Fibroblast of lung (primary cell): ENCODE results near the gene PASD1. TPM values are rescaled to one million over a fixed set of nuclear protein-coding genes. Genes with fewer than 3 reads are reported as not detected.
A peak's percentile ranks its signal among the peaks of the same experiment; 100 is the strongest.
"Not testable (repeated sequence)": the region's sequence is repeated elsewhere in the genome, so short reads cannot be mapped to it uniquely, and the experiment has no call there.

ENCODE experiments used
- DNase-seq, 2 donors: peaks; one replicate each; pipeline versions ENCODE4 v3.0.0 to v3.0.0-alpha.2; 2010; ENCODE audit warnings: low read depth in 2 of 2
- H2AFZ ChIP-seq: 2 replicates; pipeline ENCODE4 v1.5.1; 2012; ENCODE audit warnings: low read length, control low read depth, inconsistent platforms
- H3K27ac ChIP-seq: 2 replicates; pipeline ENCODE4 v1.5.1; 2011; ENCODE audit warnings: low read length, control low read depth; ENCODE audit not compliant: insufficient read depth
- H3K27me3 ChIP-seq: 2 replicates; pipeline ENCODE4 v1.5.1; 2011; ENCODE audit warnings: mild to moderate bottlenecking, low read length; ENCODE audit not compliant: control insufficient read depth, insufficient read depth
- H3K36me3 ChIP-seq: 2 replicates; pipeline ENCODE4 v1.5.1; 2011; ENCODE audit warnings: low read length; ENCODE audit not compliant: control insufficient read depth, insufficient read depth
- H3K4me1 ChIP-seq: 2 replicates; pipeline ENCODE4 v1.5.1; 2011; ENCODE audit warnings: low read length; ENCODE audit not compliant: control insufficient read depth, insufficient read depth; ENCODE audit errors: extremely low read depth
- H3K4me2 ChIP-seq: 2 replicates; pipeline ENCODE4 v1.5.1; 2011; ENCODE audit warnings: low read length, control low read depth; ENCODE audit not compliant: insufficient read depth; ENCODE audit errors: extremely low read depth
- H3K4me3 ChIP-seq, 4 experiments: fragments of 200-600 bp in 1 of 4; sonication (generic) in 1 of 4; replicated peaks in 1 of 4; 2 replicates each; pipeline ENCODE4 v1.5.1; 2011 to 2016; ENCODE audit warnings: low read length in 4 of 4, low read depth in 3 of 4, mild to moderate bottlenecking in 3 of 4, control low read depth in 2 of 4, inconsistent platforms in 1 of 4, mixed read lengths in 1 of 4; ENCODE audit not compliant: insufficient read depth in 1 of 4; ENCODE audit errors: control extremely low read depth in 1 of 4
- H3K79me2 ChIP-seq: 2 replicates; pipeline ENCODE4 v1.5.1; 2012; ENCODE audit warnings: mild to moderate bottlenecking, low read length, inconsistent platforms; ENCODE audit not compliant: control insufficient read depth, insufficient read depth
- H3K9ac ChIP-seq: 2 replicates; pipeline ENCODE4 v1.5.1; 2011; ENCODE audit warnings: mild to moderate bottlenecking, low read length, control low read depth; ENCODE audit not compliant: insufficient read depth
- H3K9me3 ChIP-seq: 2 replicates; pipeline ENCODE4 v1.5.1; 2012; ENCODE audit warnings: low read depth, low read length; ENCODE audit not compliant: control insufficient read depth, insufficient read depth
- H4K20me1 ChIP-seq: 2 replicates; pipeline ENCODE4 v1.5.1; 2011; ENCODE audit warnings: low read length; ENCODE audit not compliant: control insufficient read depth, insufficient read depth; ENCODE audit errors: extremely low read depth
- CTCF ChIP-seq, 2 donors: IDR thresholded peaks in 1 of 2; conservative IDR thresholded peaks in 1 of 2; 1 replicate in 1 of 2; 2 replicates in 1 of 2; pipeline ENCODE4 v1.5.1; 2011 to 2012; ENCODE audit warnings: low read length in 2 of 2, control low read depth in 1 of 2, inconsistent platforms in 1 of 2, low read depth in 1 of 2, mild to moderate bottlenecking in 1 of 2
- EZH2 ChIP-seq: IDR thresholded peaks from 2 replicates; pipeline ENCODE4 v1.5.1; 2012; ENCODE audit warnings: low read length, control low read depth, mild to moderate bottlenecking; ENCODE audit errors: missing control alignments
- polyA plus RNA-seq, 2 donors: library from polyadenylated mRNA; depleted of rRNA in 1 of 2; stranded (reverse) in 1 of 2; unstranded in 1 of 2; fragments of >200 nt; gene quantifications; 2 replicates each; pipeline ENCODE4 v1.2.1, GENCODE V29; 2011 to 2012; ENCODE audit warnings: missing spikeins in 1 of 2
- total RNA-seq: library from RNA; depleted of rRNA; stranded (reverse); fragments of >200 nt; gene quantifications from 2 replicates; pipeline ENCODE4 v1.2.1, GENCODE V29; 2014

Gene PASD1
- total and polyA plus RNA-seq, 2 donors (not counting 1 experiment from before 2014, with no cell fraction given), result not detected

DNA sequence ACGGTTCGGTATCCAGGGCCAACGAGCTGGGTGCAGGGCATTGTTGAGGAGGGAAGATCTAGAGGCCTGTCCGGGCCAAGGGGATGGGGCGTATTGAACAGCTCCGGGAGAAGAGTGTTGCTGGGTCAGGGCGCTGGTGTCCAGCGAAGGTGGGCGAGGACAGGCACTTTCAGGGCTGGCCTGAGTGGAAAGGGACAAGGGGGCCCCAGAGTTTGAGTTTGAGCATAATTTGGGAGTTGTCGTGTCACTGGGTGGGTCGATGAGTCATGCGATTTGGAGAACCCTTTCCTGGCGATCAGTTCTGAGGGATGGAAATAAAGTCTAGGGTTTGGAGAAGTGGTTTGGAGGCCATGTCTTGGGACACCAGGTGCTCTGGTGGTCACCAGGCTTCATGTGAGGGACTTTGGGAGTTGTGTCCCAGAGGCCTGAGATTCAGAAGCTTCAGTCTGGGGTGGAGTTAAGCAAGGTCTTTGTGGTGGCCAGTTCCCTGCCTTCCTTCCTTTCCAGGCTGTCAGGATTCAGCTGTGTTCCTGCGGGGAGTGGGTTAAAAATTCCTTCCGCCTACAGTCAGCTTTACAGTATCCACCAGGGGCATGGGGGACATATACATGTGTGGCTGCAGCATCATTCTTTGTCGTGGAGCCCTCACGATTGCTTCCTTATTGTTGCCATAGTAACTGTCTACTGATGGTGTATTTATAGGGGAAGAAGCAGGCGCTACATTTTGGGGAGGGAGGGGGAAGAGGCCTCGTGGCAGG is 132.3 kb downstream of the PASD1 start:
- no peak for DNase-seq
- Histone ChIP-seq H3K9ac (no peak overlapping the region), H3K4me3 (no peak overlapping the region), H3K9me3 (no peaks in the 10 kb centered on the region), H3K27ac (no peak overlapping the region), H2AFZ (no peak overlapping the region), H3K4me2 (no peak overlapping the region), H3K27me3 (no peaks in the 10 kb centered on the region), H3K79me2 (no peaks in the 10 kb centered on the region), H3K36me3 (no peaks in the 10 kb centered on the region), H4K20me1 (no peaks in the 10 kb centered on the region), H3K4me1 (no peaks in the 10 kb centered on the region)
- TF ChIP-seq CTCF (conservative IDR thresholded peaks at IDR 0.05 in 1 of 2, IDR thresholded peaks at IDR 0.05 in 1 of 2; ENCODE audit: low read depth in 1 of 2, low read length in 2 of 2), result no peak
- no peak for TF ChIP-seq EZH2

DNA sequence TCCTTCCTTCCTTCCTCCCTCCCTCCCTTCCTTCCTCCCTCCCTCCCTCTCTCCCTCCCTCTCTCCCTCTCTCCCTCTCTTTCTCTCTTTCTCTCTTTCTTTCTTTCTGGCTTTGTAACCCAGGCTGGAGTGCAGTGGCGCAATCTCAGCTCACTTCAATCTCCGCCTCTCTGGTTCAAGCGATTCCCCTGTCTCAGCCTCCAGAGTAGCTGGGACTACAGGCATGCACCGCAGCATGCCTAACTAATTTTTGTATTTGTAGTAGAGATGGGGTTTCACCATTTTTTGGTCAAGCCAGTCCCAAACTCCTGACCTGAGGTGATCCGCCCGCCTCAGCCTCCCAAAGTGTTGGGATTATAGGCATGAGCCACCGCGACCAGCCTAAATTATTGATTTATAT is 133.6 kb downstream of the PASD1 start:
- not testable (repeated sequence) for H3K36me3 ChIP-seq, H3K79me2 ChIP-seq, H3K27me3 ChIP-seq, H3K9me3 ChIP-seq, H2AFZ ChIP-seq, H3K9ac ChIP-seq, H4K20me1 ChIP-seq, H3K4me2 ChIP-seq, H3K27ac ChIP-seq, H3K4me1 ChIP-seq, DNase-seq, H3K4me3 ChIP-seq

DNA sequence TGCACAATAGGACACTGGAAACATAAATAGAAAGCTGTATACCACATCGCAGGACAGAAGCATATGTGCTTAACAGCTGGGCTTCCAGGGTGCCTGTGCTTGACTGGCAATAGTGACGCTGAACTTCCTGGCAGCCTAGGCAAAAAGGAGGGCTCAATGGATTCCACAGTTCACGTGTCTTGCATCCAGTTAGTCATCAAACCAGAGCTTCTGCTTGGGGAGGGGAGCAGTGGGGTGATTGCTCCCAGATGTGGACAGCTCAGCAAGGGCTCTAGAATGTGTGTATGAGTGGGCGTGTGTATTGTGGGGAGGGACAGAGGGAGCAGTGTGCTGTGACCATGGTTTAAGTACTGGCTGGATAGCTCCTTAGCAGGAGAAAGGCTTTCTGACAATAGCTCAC is 134.0 kb downstream of the PASD1 start:
- no peak for TF ChIP-seq EZH2
- no peak for TF ChIP-seq CTCF (conservative IDR thresholded peaks at IDR 0.05 in 1 of 2, IDR thresholded peaks at IDR 0.05 in 1 of 2; ENCODE audit: low read depth in 1 of 2, low read length in 2 of 2)
- no peaks in the 10 kb centered on the region for H3K79me2 ChIP-seq
- H3K4me2 ChIP-seq, result no peak overlapping the region
- no peak overlapping the region for H3K27ac ChIP-seq
- H4K20me1 ChIP-seq, result no peaks in the 10 kb centered on the region
- H3K9ac ChIP-seq, result no peak overlapping the region
- H3K4me3 ChIP-seq, result no peak overlapping the region
- no peaks in the 10 kb centered on the region for H3K4me1 ChIP-seq
- peak in 1 of 2 donors; percentile 67 for DNase-seq
- no peaks in the 10 kb centered on the region for H3K27me3 ChIP-seq
- H3K36me3 ChIP-seq, result no peaks in the 10 kb centered on the region
- H2AFZ ChIP-seq, result no peak overlapping the region
- H3K9me3 ChIP-seq, result no peaks in the 10 kb centered on the region
